KG1 (cell line): ENCODE measurements around the gene CLTCL1.

Experiments used
- DNase-seq: peaks from one replicate; lab custom pipeline; 2025; lab: John Stamatoyannopoulos, UW

The CLTCL1 gene

GRCh38 chr22:19150482-19151328 lies 140.8 kb downstream of the CLTCL1 start:
- no peak for DNase-seq

GRCh38 chr22:19149991-19150390 lies 141.5 kb downstream of the CLTCL1 start, which contains the start of gene GSC2:
TSS of gene GSC2 (minus strand) at chr22:19150292. CDS start at chr22:19150283, 9 bp downstream.
- no peak for DNase-seq

- no peak for DNase-seq
These were observed 142.3 kb downstream of the CLTCL1 start for GRCh38 chr22:19149047-19149883.

- DNase-seq = no peak
These were observed 143.0 kb downstream of the CLTCL1 start for GRCh38 chr22:19148417-19149046.

- DNase-seq = no peak
These were observed 144.2 kb downstream of the CLTCL1 start for GRCh38 chr22:19147195-19147780.

GRCh38 chr22:19146215-19146968 lies 145.1 kb downstream of the CLTCL1 start:
- DNase-seq = no peak

- no peak for DNase-seq
These were observed 147.5 kb downstream of the CLTCL1 start for GRCh38 chr22:19143967-19144400.

GRCh38 chr22:19143212-19143611 lies 148.3 kb downstream of the CLTCL1 start:
- no peak for DNase-seq

GRCh38 chr22:19142394-19142793 lies 149.1 kb downstream of the CLTCL1 start:
- DNase-seq = no peak

GRCh38 chr22:19139974-19140373 lies 151.5 kb downstream of the CLTCL1 start:
- no peak for DNase-seq

GRCh38 chr22:19139001-19139356 lies 152.5 kb downstream of the CLTCL1 start:
- DNase-seq = no peak

- DNase-seq = no peak
These were observed 153.1 kb downstream of the CLTCL1 start for GRCh38 chr22:19138217-19139000.

GRCh38 chr22:19137384-19138216 lies 153.9 kb downstream of the CLTCL1 start:
- DNase-seq = no peak

- DNase-seq = no peak
These were observed 154.6 kb downstream of the CLTCL1 start for GRCh38 chr22:19136915-19137314.

- no peak for DNase-seq
These were observed 156.6 kb downstream of the CLTCL1 start for GRCh38 chr22:19134874-19135273.

- DNase-seq = no peak
These were observed 157.2 kb downstream of the CLTCL1 start for GRCh38 chr22:19134176-19134831.

GRCh38 chr22:19133561-19133960 lies 158.0 kb downstream of the CLTCL1 start:
- no peak for DNase-seq

- DNase-seq = no peak
These were observed 158.7 kb downstream of the CLTCL1 start for GRCh38 chr22:19132693-19133400.
